GM19328 (cell line): ENCODE measurements around the gene C19orf81.

Experiments used
- ATAC-seq: cut with Tn5 transposase; IDR thresholded peaks from one replicate; pipeline ENCODE4 v1.9.1; 2021; ENCODE audit warnings: mild to moderate bottlenecking, moderate library complexity; ENCODE audit not compliant: unreplicated experiment

The C19orf81 gene

GRCh38 chr19:50657712-50658440 lies 8.6 kb downstream of the C19orf81 start:
- no peak for ATAC-seq

- no peak for ATAC-seq
Measured at GRCh38 chr19:50658441-50659317, 9.4 kb downstream of the C19orf81 start.

GRCh38 chr19:50659318-50660087 lies 10.3 kb downstream of the C19orf81 start:
- no peak for ATAC-seq

GRCh38 chr19:50660088-50660366 lies 10.8 kb downstream of the C19orf81 start:
- ATAC-seq: no peak

GRCh38 chr19:50661023-50661422 lies 11.8 kb downstream of the C19orf81 start:
- no peak for ATAC-seq

GRCh38 chr19:50661766-50662650 lies 12.8 kb downstream of the C19orf81 start:
- no peak for ATAC-seq

- no peak for ATAC-seq
Measured at GRCh38 chr19:50662651-50663481, 13.6 kb downstream of the C19orf81 start.

GRCh38 chr19:50663482-50663790 lies 14.2 kb downstream of the C19orf81 start:
- no peak for ATAC-seq

GRCh38 chr19:50664204-50664603 lies 15.0 kb downstream of the C19orf81 start:
- ATAC-seq: no peak

- ATAC-seq: no peak
Measured at GRCh38 chr19:50666346-50667176, 17.3 kb downstream of the C19orf81 start.

- ATAC-seq: no peak
Measured at GRCh38 chr19:50667177-50667758, 18.0 kb downstream of the C19orf81 start.

GRCh38 chr19:50667759-50668231 lies 18.6 kb downstream of the C19orf81 start:
- ATAC-seq: no peak

GRCh38 chr19:50668416-50668815 lies 19.2 kb downstream of the C19orf81 start:
- ATAC-seq: no peak

- no peak for ATAC-seq
Measured at GRCh38 chr19:50668879-50669278, 19.6 kb downstream of the C19orf81 start.

GRCh38 chr19:50669302-50670101 lies 20.3 kb downstream of the C19orf81 start:
- no peak for ATAC-seq

GRCh38 chr19:50670102-50670380 lies 20.8 kb downstream of the C19orf81 start:
- no peak for ATAC-seq

GRCh38 chr19:50673118-50673517 lies 23.9 kb downstream of the C19orf81 start:
- no peak for ATAC-seq

- no peak for ATAC-seq
Measured at GRCh38 chr19:50676625-50677197, 27.5 kb downstream of the C19orf81 start.
